WTC11 (cell line): ENCODE measurements around the gene ADGRB3. TPM values are rescaled to one million over a fixed set of nuclear protein-coding genes. Genes with fewer than 3 reads are reported as not detected.

Experiments used
- ATAC-seq: fragments of 200-7000 bp; cut with Tn5 transposase; 2 replicates; pipeline ENCODE4 v1.10.0; 2021; ENCODE audit warnings: mild to moderate bottlenecking, moderate library complexity
- CTCF ChIA-PET: fragments of 300-600 bp; sonication (Branson Sonifier 250); formaldehyde crosslinking; loops from one replicate; lab custom pipeline; 2021; ENCODE audit warnings: antibody characterized with exemption; lab: Charles Lee
- POLR2A ChIA-PET: fragments of 350-600 bp; sonication (Branson Sonifier 250); formaldehyde crosslinking; loops from one replicate; lab custom pipeline; 2021; ENCODE audit warnings: antibody characterized with exemption; lab: Charles Lee
- DNase-seq: peaks from one replicate; pipeline ENCODE4 v3.0.0; 2021; ENCODE audit warnings: low spot score
- H3K27ac Mint-ChIP-seq: 2 replicates; pipeline ENCODE4 v1.8.0; 2021; ENCODE audit warnings: mixed read lengths
- H3K27me3 Mint-ChIP-seq: 2 replicates; pipeline ENCODE4 v1.8.0; 2021; ENCODE audit warnings: low read depth, mild to moderate bottlenecking, moderate library complexity, mixed read lengths
- H3K36me3 Mint-ChIP-seq: 2 replicates; pipeline ENCODE4 v1.8.0; 2021; ENCODE audit warnings: mixed read lengths
- H3K4me1 Mint-ChIP-seq: 2 replicates; pipeline ENCODE4 v1.8.0; 2022; ENCODE audit warnings: mixed read lengths
- H3K4me3 Mint-ChIP-seq: 2 replicates; pipeline ENCODE4 v1.8.0; 2021; ENCODE audit warnings: mild to moderate bottlenecking, moderate library complexity, mixed read lengths
- H3K9me3 Mint-ChIP-seq: 2 replicates; pipeline ENCODE4 v1.8.0; 2021; ENCODE audit warnings: mixed read lengths
- ATF6 ChIP-seq: sonication (generic); formaldehyde crosslinking; IDR thresholded peaks from 2 replicates; pipeline ENCODE4 v1.8.1; 2023; ENCODE audit warnings: mild to moderate bottlenecking, missing genetic modification reagents
- CREB1 ChIP-seq: sonication (generic); formaldehyde crosslinking; IDR thresholded peaks from 2 replicates; pipeline ENCODE4 v1.8.0; 2023; ENCODE audit warnings: mild to moderate bottlenecking, missing genetic modification reagents
- CTCF ChIP-seq: fragments of 200-600 bp; IDR thresholded peaks from 2 replicates; pipeline ENCODE4 v1.8.0; 2022; ENCODE audit warnings: antibody characterized with exemption
- GTF2I ChIP-seq: fragments of 250-450 bp; sonication (Bioruptor Pico); conservative IDR thresholded peaks from 2 replicates; pipeline ENCODE4 v1.4.0; 2021; ENCODE audit warnings: mild to moderate bottlenecking
- HMGA2 ChIP-seq: fragments of 250-450 bp; sonication (Bioruptor Pico); IDR thresholded peaks from 2 replicates; pipeline ENCODE4 v1.4.0; 2021; ENCODE audit warnings: mild to moderate bottlenecking, moderate library complexity
- NFE2L1 ChIP-seq: sonication (generic); formaldehyde crosslinking; IDR thresholded peaks from 2 replicates; pipeline ENCODE4 v1.8.1; 2023; ENCODE audit warnings: missing genetic modification reagents
- NFYB ChIP-seq: sonication (generic); formaldehyde crosslinking; conservative IDR thresholded peaks from 2 replicates; pipeline ENCODE4 v1.8.0; 2022; ENCODE audit warnings: low read depth, missing genetic modification reagents
- PRRX2 ChIP-seq: fragments of 250-450 bp; sonication (Bioruptor Pico); IDR thresholded peaks from 2 replicates; pipeline ENCODE4 v1.8.0; 2021; ENCODE audit warnings: mild to moderate bottlenecking
- RELA ChIP-seq: sonication (generic); formaldehyde crosslinking; IDR thresholded peaks from 2 replicates; pipeline ENCODE4 v1.8.1; 2022; ENCODE audit warnings: missing genetic modification reagents, mild to moderate bottlenecking, borderline replicate concordance
- TP53 ChIP-seq: sonication (generic); formaldehyde crosslinking; IDR thresholded peaks from 2 replicates; pipeline ENCODE4 v1.8.1; 2023; ENCODE audit warnings: mild to moderate bottlenecking, missing genetic modification reagents
- total RNA-seq: library from RNA; stranded (reverse); gene quantifications from 3 replicates; pipeline ENCODE4 v1.2.3, GENCODE V29; 2021
- TF ChIP-seq, protein P1 (sequence below): sonication (generic); formaldehyde crosslinking; IDR thresholded peaks from 2 replicates; pipeline ENCODE4 v1.8.0; 2023; ENCODE audit warnings: missing genetic modification reagents, mild to moderate bottlenecking, borderline replicate concordance
- TF ChIP-seq, protein P2 (sequence below): sonication (generic); formaldehyde crosslinking; IDR thresholded peaks from 2 replicates; pipeline ENCODE4 v1.8.0; 2022; ENCODE audit warnings: mild to moderate bottlenecking, missing genetic modification reagents
- TF ChIP-seq, protein P3 (sequence below): sonication (generic); formaldehyde crosslinking; IDR thresholded peaks from 2 replicates; pipeline ENCODE4 v1.8.0; 2022; ENCODE audit warnings: mild to moderate bottlenecking, missing genetic modification reagents
- TF ChIP-seq, protein P4 (sequence below): sonication (generic); formaldehyde crosslinking; IDR thresholded peaks from 2 replicates; pipeline ENCODE4 v1.8.1; 2023; ENCODE audit warnings: mild to moderate bottlenecking, missing genetic modification reagents
- TF ChIP-seq, protein P5 (sequence below): sonication (generic); formaldehyde crosslinking; IDR thresholded peaks from 2 replicates; pipeline ENCODE4 v1.8.1; 2022; ENCODE audit warnings: low read depth, missing genetic modification reagents, borderline replicate concordance
- TF ChIP-seq, protein P6 (sequence below): sonication (generic); formaldehyde crosslinking; IDR thresholded peaks from 2 replicates; pipeline ENCODE4 v1.8.0; 2023; ENCODE audit warnings: missing genetic modification reagents

ADGRB3 gene
- total RNA-seq, 1 experiment from 2014 or later: 1.9 TPM

DNA sequence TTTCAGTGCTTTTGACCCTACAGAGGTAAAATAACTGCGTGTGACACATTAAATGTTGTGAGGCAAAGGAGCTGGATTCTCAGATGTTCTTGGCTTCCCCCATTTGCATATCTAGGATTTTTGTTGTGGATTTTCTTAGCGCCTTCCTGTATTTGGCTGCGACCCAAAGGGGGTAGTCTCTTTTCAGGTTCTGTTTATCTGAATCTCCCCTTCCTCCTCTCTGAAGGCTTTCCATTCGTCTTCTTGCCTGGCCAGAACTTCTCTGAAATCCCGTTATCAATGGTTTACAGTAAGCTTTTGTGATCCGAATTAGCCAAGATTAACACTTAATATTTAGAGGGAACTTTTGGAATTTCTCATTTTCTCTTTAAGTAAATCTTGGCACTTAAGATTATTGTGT is 60.8 kb downstream of the ADGRB3 start (continued):
- TF ChIP-seq ATF6 (CRISPR knock-in tag) (no peak), HMGA2 (no peak), RELA (CRISPR knock-in tag) (no peak)
- TF ChIP-seq, protein P1, sequence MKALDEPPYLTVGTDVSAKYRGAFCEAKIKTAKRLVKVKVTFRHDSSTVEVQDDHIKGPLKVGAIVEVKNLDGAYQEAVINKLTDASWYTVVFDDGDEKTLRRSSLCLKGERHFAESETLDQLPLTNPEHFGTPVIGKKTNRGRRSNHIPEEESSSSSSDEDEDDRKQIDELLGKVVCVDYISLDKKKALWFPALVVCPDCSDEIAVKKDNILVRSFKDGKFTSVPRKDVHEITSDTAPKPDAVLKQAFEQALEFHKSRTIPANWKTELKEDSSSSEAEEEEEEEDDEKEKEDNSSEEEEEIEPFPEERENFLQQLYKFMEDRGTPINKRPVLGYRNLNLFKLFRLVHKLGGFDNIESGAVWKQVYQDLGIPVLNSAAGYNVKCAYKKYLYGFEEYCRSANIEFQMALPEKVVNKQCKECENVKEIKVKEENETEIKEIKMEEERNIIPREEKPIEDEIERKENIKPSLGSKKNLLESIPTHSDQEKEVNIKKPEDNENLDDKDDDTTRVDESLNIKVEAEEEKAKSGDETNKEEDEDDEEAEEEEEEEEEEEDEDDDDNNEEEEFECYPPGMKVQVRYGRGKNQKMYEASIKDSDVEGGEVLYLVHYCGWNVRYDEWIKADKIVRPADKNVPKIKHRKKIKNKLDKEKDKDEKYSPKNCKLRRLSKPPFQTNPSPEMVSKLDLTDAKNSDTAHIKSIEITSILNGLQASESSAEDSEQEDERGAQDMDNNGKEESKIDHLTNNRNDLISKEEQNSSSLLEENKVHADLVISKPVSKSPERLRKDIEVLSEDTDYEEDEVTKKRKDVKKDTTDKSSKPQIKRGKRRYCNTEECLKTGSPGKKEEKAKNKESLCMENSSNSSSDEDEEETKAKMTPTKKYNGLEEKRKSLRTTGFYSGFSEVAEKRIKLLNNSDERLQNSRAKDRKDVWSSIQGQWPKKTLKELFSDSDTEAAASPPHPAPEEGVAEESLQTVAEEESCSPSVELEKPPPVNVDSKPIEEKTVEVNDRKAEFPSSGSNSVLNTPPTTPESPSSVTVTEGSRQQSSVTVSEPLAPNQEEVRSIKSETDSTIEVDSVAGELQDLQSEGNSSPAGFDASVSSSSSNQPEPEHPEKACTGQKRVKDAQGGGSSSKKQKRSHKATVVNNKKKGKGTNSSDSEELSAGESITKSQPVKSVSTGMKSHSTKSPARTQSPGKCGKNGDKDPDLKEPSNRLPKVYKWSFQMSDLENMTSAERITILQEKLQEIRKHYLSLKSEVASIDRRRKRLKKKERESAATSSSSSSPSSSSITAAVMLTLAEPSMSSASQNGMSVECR (CRISPR knock-in tag): no peak
- TF ChIP-seq, protein P2, sequence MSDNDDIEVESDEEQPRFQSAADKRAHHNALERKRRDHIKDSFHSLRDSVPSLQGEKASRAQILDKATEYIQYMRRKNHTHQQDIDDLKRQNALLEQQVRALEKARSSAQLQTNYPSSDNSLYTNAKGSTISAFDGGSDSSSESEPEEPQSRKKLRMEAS (CRISPR knock-in tag): no peak
- TF ChIP-seq, protein P3, sequence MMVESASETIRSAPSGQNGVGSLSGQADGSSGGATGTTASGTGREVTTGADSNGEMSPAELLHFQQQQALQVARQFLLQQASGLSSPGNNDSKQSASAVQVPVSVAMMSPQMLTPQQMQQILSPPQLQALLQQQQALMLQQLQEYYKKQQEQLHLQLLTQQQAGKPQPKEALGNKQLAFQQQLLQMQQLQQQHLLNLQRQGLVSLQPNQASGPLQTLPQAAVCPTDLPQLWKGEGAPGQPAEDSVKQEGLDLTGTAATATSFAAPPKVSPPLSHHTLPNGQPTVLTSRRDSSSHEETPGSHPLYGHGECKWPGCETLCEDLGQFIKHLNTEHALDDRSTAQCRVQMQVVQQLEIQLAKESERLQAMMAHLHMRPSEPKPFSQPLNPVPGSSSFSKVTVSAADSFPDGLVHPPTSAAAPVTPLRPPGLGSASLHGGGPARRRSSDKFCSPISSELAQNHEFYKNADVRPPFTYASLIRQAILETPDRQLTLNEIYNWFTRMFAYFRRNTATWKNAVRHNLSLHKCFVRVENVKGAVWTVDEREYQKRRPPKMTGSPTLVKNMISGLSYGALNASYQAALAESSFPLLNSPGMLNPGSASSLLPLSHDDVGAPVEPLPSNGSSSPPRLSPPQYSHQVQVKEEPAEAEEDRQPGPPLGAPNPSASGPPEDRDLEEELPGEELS (CRISPR knock-in tag): no peak

GRCh38 chr6:68697394-68697793 is 62.3 kb downstream of the ADGRB3 start:
- Mint-ChIP-seq H3K9me3 (no peaks in the 10 kb centered on the region), H3K36me3 (no peaks in the 10 kb centered on the region), H3K27me3 (no peaks in the 10 kb centered on the region), H3K4me3 (no peak overlapping the region), H3K27ac (no peak overlapping the region), H3K4me1 (peaks cover 23% of the 10 kb centered on the region)
- DNase-seq (no peak), ATAC-seq (no peak)
- ChIA-PET CTCF (no interaction called here), POLR2A (no interaction called here)
- TF ChIP-seq, protein P4, sequence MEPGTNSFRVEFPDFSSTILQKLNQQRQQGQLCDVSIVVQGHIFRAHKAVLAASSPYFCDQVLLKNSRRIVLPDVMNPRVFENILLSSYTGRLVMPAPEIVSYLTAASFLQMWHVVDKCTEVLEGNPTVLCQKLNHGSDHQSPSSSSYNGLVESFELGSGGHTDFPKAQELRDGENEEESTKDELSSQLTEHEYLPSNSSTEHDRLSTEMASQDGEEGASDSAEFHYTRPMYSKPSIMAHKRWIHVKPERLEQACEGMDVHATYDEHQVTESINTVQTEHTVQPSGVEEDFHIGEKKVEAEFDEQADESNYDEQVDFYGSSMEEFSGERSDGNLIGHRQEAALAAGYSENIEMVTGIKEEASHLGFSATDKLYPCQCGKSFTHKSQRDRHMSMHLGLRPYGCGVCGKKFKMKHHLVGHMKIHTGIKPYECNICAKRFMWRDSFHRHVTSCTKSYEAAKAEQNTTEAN (CRISPR knock-in tag): no peak
- TF ChIP-seq, protein P3 (CRISPR knock-in tag): no peak
- TF ChIP-seq, protein P5, sequence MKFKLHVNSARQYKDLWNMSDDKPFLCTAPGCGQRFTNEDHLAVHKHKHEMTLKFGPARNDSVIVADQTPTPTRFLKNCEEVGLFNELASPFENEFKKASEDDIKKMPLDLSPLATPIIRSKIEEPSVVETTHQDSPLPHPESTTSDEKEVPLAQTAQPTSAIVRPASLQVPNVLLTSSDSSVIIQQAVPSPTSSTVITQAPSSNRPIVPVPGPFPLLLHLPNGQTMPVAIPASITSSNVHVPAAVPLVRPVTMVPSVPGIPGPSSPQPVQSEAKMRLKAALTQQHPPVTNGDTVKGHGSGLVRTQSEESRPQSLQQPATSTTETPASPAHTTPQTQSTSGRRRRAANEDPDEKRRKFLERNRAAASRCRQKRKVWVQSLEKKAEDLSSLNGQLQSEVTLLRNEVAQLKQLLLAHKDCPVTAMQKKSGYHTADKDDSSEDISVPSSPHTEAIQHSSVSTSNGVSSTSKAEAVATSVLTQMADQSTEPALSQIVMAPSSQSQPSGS (CRISPR knock-in tag): no peak
- TF ChIP-seq PRRX2: no peak
- no peak for TF ChIP-seq CTCF
- no peak for TF ChIP-seq NFE2L1 (CRISPR knock-in tag)
- no peak for TF ChIP-seq TP53 (CRISPR knock-in tag)
- TF ChIP-seq NFYB (CRISPR knock-in tag): no peak
- TF ChIP-seq, protein P6, sequence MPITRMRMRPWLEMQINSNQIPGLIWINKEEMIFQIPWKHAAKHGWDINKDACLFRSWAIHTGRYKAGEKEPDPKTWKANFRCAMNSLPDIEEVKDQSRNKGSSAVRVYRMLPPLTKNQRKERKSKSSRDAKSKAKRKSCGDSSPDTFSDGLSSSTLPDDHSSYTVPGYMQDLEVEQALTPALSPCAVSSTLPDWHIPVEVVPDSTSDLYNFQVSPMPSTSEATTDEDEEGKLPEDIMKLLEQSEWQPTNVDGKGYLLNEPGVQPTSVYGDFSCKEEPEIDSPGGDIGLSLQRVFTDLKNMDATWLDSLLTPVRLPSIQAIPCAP (CRISPR knock-in tag): no peak
- no peak for TF ChIP-seq CREB1 (CRISPR knock-in tag)
- TF ChIP-seq GTF2I (CRISPR knock-in tag): no peak
